K562 (cell line): ENCODE results near the gene CLCA2. TPM values are rescaled to one million over a fixed set of nuclear protein-coding genes. Genes with fewer than 3 reads are reported as not detected.

Experiments
- ATAC-seq: fragments of 200-7000 bp; cut with Tn5 transposase; 3 replicates; pipeline ENCODE4 v1.9.1; 2020; ENCODE audit warnings: moderate library complexity
- BruUV-seq: library from RNA; stranded (reverse); fragments of 400-500 nt; replicated peaks from 2 replicates; lab custom pipeline; 2021; lab: Mats Ljungman, UMichigan
- CTCF ChIA-PET: fragments of 300-600 bp; formaldehyde crosslinking; extraction: SDS; loops from one replicate; lab custom pipeline; 2021; ENCODE audit warnings: low intra/inter-chr PET ratio; lab: Yijun Ruan, JAX
- POLR2A ChIA-PET: fragments of 300-600, 350-650 bp; sonication (Branson Sonifier 250); formaldehyde crosslinking; extraction: SDS; loops from one replicate; lab custom pipeline; 2021; ENCODE audit warnings: antibody characterized with exemption, inconsistent platforms; lab: Yijun Ruan, JAX
- DNase-seq, 4 experiments: peaks; one replicate each; pipeline versions ENCODE4 v3.0.0 to v3.0.0-alpha.2; 2011 to 2018; ENCODE audit warnings: low spot score in 3 of 4, mixed read lengths in 3 of 4; ENCODE audit errors: extremely low read depth in 1 of 4
- FAIRE-seq: peaks from 2 replicates; lab custom pipeline; 2011; peaks lifted over from hg19 to GRCh38; lab: Jason Lieb, UNC
- H2AFZ ChIP-seq: 2 replicates; pipeline ENCODE4 v1.6.0; 2011; ENCODE audit warnings: low read depth, low read length, control low read depth, inconsistent platforms
- H3K27ac ChIP-seq: fragments of 200-600 bp; 3 replicates; pipeline ENCODE4 v1.8.0; 2011; ENCODE audit warnings: low read depth, mild to moderate bottlenecking, control low read depth, inconsistent platforms, low read length, moderate library complexity, mixed read lengths; ENCODE audit errors: extremely low read depth
- H3K27me3 ChIP-seq, 2 experiments: fragments of 300-600 bp in 1 of 2; 2 replicates in 1 of 2; 3 replicates in 1 of 2; pipeline versions ENCODE4 v1.6.0 to v1.8.0; 2011; ENCODE audit warnings: inconsistent platforms in 2 of 2, low read length in 2 of 2, mild to moderate bottlenecking in 1 of 2, mixed read lengths in 1 of 2, moderate library complexity in 1 of 2; ENCODE audit not compliant: control insufficient read depth in 2 of 2, insufficient read depth in 2 of 2
- H3K36me3 ChIP-seq: fragments of 300-600 bp; 3 replicates; pipeline ENCODE4 v1.8.0; 2011; ENCODE audit warnings: mild to moderate bottlenecking, low read length, inconsistent platforms; ENCODE audit not compliant: control insufficient read depth, insufficient read depth
- H3K4me1 ChIP-seq, 2 experiments: fragments of 200-600 bp in 1 of 2; replicated peaks in 1 of 2; 2 replicates in 1 of 2; 3 replicates in 1 of 2; pipeline versions ENCODE4 v1.5.1 to v1.8.0; 2011; ENCODE audit warnings: inconsistent platforms in 2 of 2, low read length in 2 of 2, mild to moderate bottlenecking in 1 of 2, mixed read lengths in 1 of 2, moderate library complexity in 1 of 2; ENCODE audit not compliant: control insufficient read depth in 2 of 2, insufficient read depth in 2 of 2
- H3K4me2 ChIP-seq: 2 replicates; pipeline ENCODE4 v1.6.1; 2011; ENCODE audit warnings: low read length, control low read depth, inconsistent platforms, mixed read lengths; ENCODE audit not compliant: insufficient read depth
- H3K4me3 ChIP-seq: fragments of 200-600 bp; sonication (generic), shearing (Covaris generic); 2 replicates; pipeline ENCODE4 v1.5.1; 2016; ENCODE audit warnings: control low read depth, inconsistent platforms
- H3K79me2 ChIP-seq: fragments of 200-600 bp; 3 replicates; pipeline ENCODE4 v1.8.0; 2011; ENCODE audit warnings: low read length, inconsistent platforms; ENCODE audit not compliant: control insufficient read depth, insufficient read depth
- H3K9ac ChIP-seq, 2 experiments: 2 replicates each; pipeline versions ENCODE4 v1.6.0 to v1.6.1; 2011; ENCODE audit warnings: low read depth in 2 of 2, low read length in 2 of 2, control low read depth in 1 of 2, inconsistent platforms in 1 of 2, mild to moderate bottlenecking in 1 of 2, mixed read lengths in 1 of 2; ENCODE audit not compliant: insufficient read depth in 1 of 2
- H3K9me1 ChIP-seq: one replicate; pipeline ENCODE4 v1.6.0; 2011; ENCODE audit warnings: inconsistent platforms, mild to moderate bottlenecking, low read length, moderate library complexity; ENCODE audit not compliant: control insufficient read depth, insufficient read depth
- H3K9me3 ChIP-seq: replicated peaks from 2 replicates; pipeline ENCODE4 v1.5.1; 2011; ENCODE audit warnings: low read depth, low read length, inconsistent platforms; ENCODE audit not compliant: control insufficient read depth, insufficient read depth
- H4K20me1 ChIP-seq: replicated peaks from 2 replicates; pipeline ENCODE4 v1.6.1; 2011; ENCODE audit warnings: low read length, inconsistent platforms, mixed read lengths; ENCODE audit not compliant: control insufficient read depth, insufficient read depth
- EP300 ChIP-seq: IDR thresholded peaks from 2 replicates; pipeline ENCODE4 v1.6.1; 2012; ENCODE audit warnings: low read length, improper control_type of control experiment
- L3MBTL2 ChIP-seq: fragments of 450-650 bp; IDR thresholded peaks from 2 replicates; pipeline ENCODE4 v1.6.1; 2016; ENCODE audit warnings: mild to moderate bottlenecking, moderate library complexity
- MITF ChIP-seq: IDR thresholded peaks from 2 replicates; pipeline ENCODE4 v1.6.1; 2014; ENCODE audit warnings: antibody characterized with exemption
- RB1 ChIP-seq: fragments of 450-650 bp; IDR thresholded peaks from 2 replicates; pipeline ENCODE4 v1.6.1; 2017; ENCODE audit warnings: low read depth, mild to moderate bottlenecking
- WGBS: fragments of 100-300 bp; shearing (Covaris generic); methylation state at CpG from one replicate; pipeline ENCODE4 v1.1.6; 2016; ENCODE audit warnings: low coverage, mixed read lengths; ENCODE audit not compliant: insufficient coverage; ENCODE audit errors: missing lambda C conversion rate; 5-methylcytosine and 5-hydroxymethylcytosine counted together
- in situ Hi-C: fragments of 300-500 bp; cut with MboI; formaldehyde crosslinking; loops from 4 replicates; pipeline ENCODE4 v1.15.0; 2018; ENCODE audit warnings: inconsistent platforms, mixed read lengths
- intact Hi-C: fragments of 100-400 bp; cut with micrococcal nuclease; formaldehyde crosslinking; loops from 2 replicates; pipeline ENCODE4 v1.14.2; 2022
- polyA plus RNA-seq, 8 experiments: library from polyadenylated mRNA; depleted of rRNA in 4 of 8; stranded (reverse) in 5 of 8; unstranded in 3 of 8; fragments of >200 nt; fragmentation: Nextera tagmentation in 2 of 8; fragmentation: Illumina TruSeq in 1 of 8; extraction: Ambion mirVana in 2 of 8; extraction: Trizol in 1 of 8; gene quantifications; 2 replicates each; pipeline versions ENCODE4 v1.2.1 to v1.2.3, GENCODE V29; 2011 to 2014; ENCODE audit warnings: inconsistent platforms in 1 of 8, missing spikeins in 1 of 8
- total RNA-seq, 7 experiments: library from RNA; depleted of rRNA in 6 of 7; stranded (reverse); fragments of >200 nt in 6 of 7; fragmentation: Illumina TruSeq in 2 of 7; extraction: Trizol in 2 of 7; gene quantifications; 2 replicates each; pipeline versions ENCODE4 v1.2.1 to v1.2.3, GENCODE V29; 2011 to 2021; ENCODE audit warnings: low replicate concordance in 1 of 7

CLCA2 gene
- total and polyA plus RNA-seq, 9 of the 15 experiments (the other 6 are each of a cell fraction or from before 2014, with no cell fraction given) = 0.03 TPM; not detected in 8

DNA sequence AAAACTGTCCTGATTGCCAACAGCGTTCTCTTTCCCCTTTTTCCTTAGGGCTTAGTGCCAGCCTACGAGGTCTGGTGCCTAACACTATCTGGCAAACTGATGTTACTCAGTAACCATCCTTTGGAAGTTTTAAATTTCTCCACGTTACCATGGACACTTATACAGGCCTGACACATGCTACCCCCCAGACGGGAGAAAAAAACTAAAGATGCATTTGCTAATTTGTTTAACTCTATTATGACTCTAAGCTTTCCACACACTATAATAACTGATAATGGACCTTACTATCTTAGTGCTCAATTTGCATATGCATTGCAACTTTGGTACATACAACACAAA lies 81.6 kb downstream of the CLCA2 start:
- no peak overlapping the region for H2AFZ ChIP-seq

More for the DNA sequence above, 81.6 kb downstream of the CLCA2 start:
- 3% methylated on average over 4 of the region's 4 CpGs for WGBS
- intact Hi-C loops = no loop called here
- FAIRE-seq (no peak), DNase-seq (no peak), ATAC-seq (no peak)
- no peak overlapping the region for H3K9ac ChIP-seq
- H3K9me3 ChIP-seq = no peaks in the 10 kb centered on the region
- H3K4me1 ChIP-seq = no peaks in the 10 kb centered on the region; a peak in 1 of 5 replicates
- no peaks in the 10 kb centered on the region for H3K36me3 ChIP-seq
- H4K20me1 ChIP-seq = no peaks in the 10 kb centered on the region
- ChIA-PET CTCF (no interaction called here), POLR2A (interaction anchor here (0.7 kb wide), 1 partner anchor 135 kb away, joined by 3 read pairs; no protein-coding TSS in a partner anchor)
- no TSS peak for BruUV-seq
- TF ChIP-seq EP300 = no peak
- TF ChIP-seq RB1 = no peak
- TF ChIP-seq MITF = no peak
- no peak for TF ChIP-seq L3MBTL2
- no peak overlapping the region for H3K4me2 ChIP-seq
- H3K9me1 ChIP-seq = no peaks in the 10 kb centered on the region
- in situ Hi-C loops = loop anchor here (10.0 kb wide), 1 partner anchor 111 kb away; the partner anchor contains the start of gene ODF2L
- H3K79me2 ChIP-seq = no peaks in the 10 kb centered on the region
- peaks cover 14 to 21% of the 10 kb centered on the region in 2 experiments; a peak in 3 of 5 replicates for H3K27me3 ChIP-seq
- H3K4me3 ChIP-seq = no peak overlapping the region
- no peak overlapping the region for H3K27ac ChIP-seq

Other genes with a start within 250 kb of the CLCA2 start
- 2.4 and 3.3 TPM in 2 replicates for gene ODF2L, start 27.8 kb upstream of the CLCA2 start, total RNA-seq (2014; rRNA removed)
- gene ODF2L, start 27.8 kb upstream of the CLCA2 start, total RNA-seq (2014; rRNA removed; fragmentation: Illumina TruSeq; extraction: Trizol) = 4.7 and 6.1 TPM in 2 replicates
- gene ODF2L, start 27.8 kb upstream of the CLCA2 start, total RNA-seq (2015; rRNA removed; fragmentation: Illumina TruSeq; extraction: Trizol) = 4.4 and 5.9 TPM in 2 replicates
- gene ODF2L, start 27.8 kb upstream of the CLCA2 start, total RNA-seq (2021) = 5.4 and 6.0 TPM in 2 replicates
- gene ODF2L, start 27.8 kb upstream of the CLCA2 start, polyA plus RNA-seq (2011; rRNA removed) = 1.3 and 3.4 TPM in 2 replicates
- 3.3 and 5.6 TPM in 2 replicates for gene ODF2L, start 27.8 kb upstream of the CLCA2 start, polyA plus RNA-seq (2014; fragmentation: Illumina TruSeq; extraction: Trizol)
- 1 to 10 TPM; 2.2 to 3.3 TPM for gene ODF2L, start 27.8 kb upstream of the CLCA2 start, polyA plus RNA-seq (2014; fragmentation: Nextera tagmentation; extraction: Ambion mirVana)
- gene ODF2L, start 27.8 kb upstream of the CLCA2 start, polyA plus RNA-seq (2014; rRNA removed) = 3.8 and 4.7 TPM in 2 replicates
- gene CLCA1, start 44.8 kb downstream of the CLCA2 start, total RNA-seq (2014; rRNA removed) = not detected in 2 replicates
- not detected in 2 replicates for gene CLCA1, start 44.8 kb downstream of the CLCA2 start, total RNA-seq (2014; rRNA removed; fragmentation: Illumina TruSeq; extraction: Trizol)
- gene CLCA1, start 44.8 kb downstream of the CLCA2 start, total RNA-seq (2015; rRNA removed; fragmentation: Illumina TruSeq; extraction: Trizol) = not detected in 2 replicates
- 0.04 and 0.22 TPM in 2 replicates for gene CLCA1, start 44.8 kb downstream of the CLCA2 start, total RNA-seq (2021)
- 0.03 and 0.08 TPM in 2 replicates for gene CLCA1, start 44.8 kb downstream of the CLCA2 start, polyA plus RNA-seq (2011; rRNA removed)
- 0.08 TPM in 1 of 2 replicates, not detected in the other for gene CLCA1, start 44.8 kb downstream of the CLCA2 start, polyA plus RNA-seq (2014; fragmentation: Illumina TruSeq; extraction: Trizol)
- gene CLCA1, start 44.8 kb downstream of the CLCA2 start, polyA plus RNA-seq (2014; fragmentation: Nextera tagmentation; extraction: Ambion mirVana) = under 1 TPM in 1 of 2 experiments, not detected in 1; 0.03 TPM
- gene CLCA1, start 44.8 kb downstream of the CLCA2 start, polyA plus RNA-seq (2014; rRNA removed) = not detected in 2 replicates
- not detected in 2 replicates for gene CLCA4, start 122.9 kb downstream of the CLCA2 start, total RNA-seq (2014; rRNA removed)
- gene CLCA4, start 122.9 kb downstream of the CLCA2 start, total RNA-seq (2014; rRNA removed; fragmentation: Illumina TruSeq; extraction: Trizol) = not detected in 2 replicates
- not detected in 2 replicates for gene CLCA4, start 122.9 kb downstream of the CLCA2 start, total RNA-seq (2015; rRNA removed; fragmentation: Illumina TruSeq; extraction: Trizol)
- not detected in 2 replicates for gene CLCA4, start 122.9 kb downstream of the CLCA2 start, total RNA-seq (2021)
- not detected in 2 replicates for gene CLCA4, start 122.9 kb downstream of the CLCA2 start, polyA plus RNA-seq (2011; rRNA removed)
- gene CLCA4, start 122.9 kb downstream of the CLCA2 start, polyA plus RNA-seq (2014; fragmentation: Illumina TruSeq; extraction: Trizol) = not detected in 2 replicates
- not detected for gene CLCA4, start 122.9 kb downstream of the CLCA2 start, polyA plus RNA-seq (2014; fragmentation: Nextera tagmentation; extraction: Ambion mirVana)
- gene CLCA4, start 122.9 kb downstream of the CLCA2 start, polyA plus RNA-seq (2014; rRNA removed) = not detected in 2 replicates